ENCODE measurements around the gene SCGN. TPM values are rescaled to one million over a fixed set of nuclear protein-coding genes. Genes with fewer than 3 reads are reported as not detected.
A peak's percentile ranks its signal among the peaks of the same experiment; 100 is the strongest.

Gene SCGN
- total RNA-seq, 1 donor from 2014 or later = not detected

- H3K36me3 ChIP-seq (ENCODE audit: control insufficient read depth, insufficient read depth, low read length) = no peaks in the 10 kb centered on the region
- no peak overlapping the region for H3K4me3 ChIP-seq (ENCODE audit: low read depth, low read length)
- H3K27me3 ChIP-seq (ENCODE audit: control insufficient read depth, insufficient read depth, low read length) = no peaks in the 10 kb centered on the region
- FAIRE-seq = no peak
- TF ChIP-seq CTCF (IDR thresholded peaks at IDR 0.05; ENCODE audit: insufficient read depth, low read length, severe bottlenecking) = no peak
- no peak for DNase-seq (ENCODE audit: low read depth)
These were observed 31.6 kb upstream of the SCGN start for GRCh38 chr6:25620391-25620790.

GRCh38 chr6:25623065-25623464 lies 28.9 kb upstream of the SCGN start:
- Histone ChIP-seq H3K4me3 (ENCODE audit: low read depth, low read length) (no peak overlapping the region), H3K36me3 (ENCODE audit: control insufficient read depth, insufficient read depth, low read length) (no peaks in the 10 kb centered on the region), H3K27me3 (ENCODE audit: control insufficient read depth, insufficient read depth, low read length) (no peaks in the 10 kb centered on the region)
- FAIRE-seq (no peak), DNase-seq (ENCODE audit: low read depth) (no peak)
- no peak for TF ChIP-seq CTCF (IDR thresholded peaks at IDR 0.05; ENCODE audit: insufficient read depth, low read length, severe bottlenecking)

GRCh38 chr6:25623879-25624278 lies 28.1 kb upstream of the SCGN start:
- Histone ChIP-seq H3K36me3 (ENCODE audit: control insufficient read depth, insufficient read depth, low read length) (no peaks in the 10 kb centered on the region), H3K4me3 (ENCODE audit: low read depth, low read length) (no peak overlapping the region), H3K27me3 (ENCODE audit: control insufficient read depth, insufficient read depth, low read length) (no peaks in the 10 kb centered on the region)
- no peak for DNase-seq (ENCODE audit: low read depth)
- FAIRE-seq = no peak
- TF ChIP-seq CTCF (IDR thresholded peaks at IDR 0.05; ENCODE audit: insufficient read depth, low read length, severe bottlenecking) = no peak

- Histone ChIP-seq H3K27me3 (ENCODE audit: control insufficient read depth, insufficient read depth, low read length) (no peaks in the 10 kb centered on the region), H3K4me3 (ENCODE audit: low read depth, low read length) (no peak overlapping the region), H3K36me3 (ENCODE audit: control insufficient read depth, insufficient read depth, low read length) (no peaks in the 10 kb centered on the region)
- DNase-seq (ENCODE audit: low read depth) = peak; percentile 32
- TF ChIP-seq CTCF (IDR thresholded peaks at IDR 0.05; ENCODE audit: insufficient read depth, low read length, severe bottlenecking) = no peak
- FAIRE-seq = peak; percentile 7
These were observed 25.0 kb upstream of the SCGN start for GRCh38 chr6:25627001-25627400.

- DNase-seq (ENCODE audit: low read depth) (no peak), FAIRE-seq (peak; percentile 13)
- H3K36me3 ChIP-seq (ENCODE audit: control insufficient read depth, insufficient read depth, low read length) = no peaks in the 10 kb centered on the region
- no peak for TF ChIP-seq CTCF (IDR thresholded peaks at IDR 0.05; ENCODE audit: insufficient read depth, low read length, severe bottlenecking)
- no peak overlapping the region for H3K4me3 ChIP-seq (ENCODE audit: low read depth, low read length)
- H3K27me3 ChIP-seq (ENCODE audit: control insufficient read depth, insufficient read depth, low read length) = no peaks in the 10 kb centered on the region
These were observed 23.4 kb upstream of the SCGN start for GRCh38 chr6:25628471-25629197.

GRCh38 chr6:25629198-25629576 lies 22.8 kb upstream of the SCGN start:
- no peak for FAIRE-seq
- Histone ChIP-seq H3K27me3 (ENCODE audit: control insufficient read depth, insufficient read depth, low read length) (no peaks in the 10 kb centered on the region), H3K36me3 (ENCODE audit: control insufficient read depth, insufficient read depth, low read length) (no peaks in the 10 kb centered on the region), H3K4me3 (ENCODE audit: low read depth, low read length) (no peak overlapping the region)
- no peak for TF ChIP-seq CTCF (IDR thresholded peaks at IDR 0.05; ENCODE audit: insufficient read depth, low read length, severe bottlenecking)
- DNase-seq (ENCODE audit: low read depth) = no peak
